Measurements from ENCODE around the gene CUX1. TPM values are rescaled to one million over a fixed set of nuclear protein-coding genes. Genes with fewer than 3 reads are reported as not detected.
A peak's percentile ranks its signal among the peaks of the same experiment; 100 is the strongest.

Gene CUX1
- total and polyA plus RNA-seq, 2 of the 13 experiments (the other 11 are each of a cell fraction or from before 2014, with no cell fraction given): 13.7 to 14.9 TPM

DNA sequence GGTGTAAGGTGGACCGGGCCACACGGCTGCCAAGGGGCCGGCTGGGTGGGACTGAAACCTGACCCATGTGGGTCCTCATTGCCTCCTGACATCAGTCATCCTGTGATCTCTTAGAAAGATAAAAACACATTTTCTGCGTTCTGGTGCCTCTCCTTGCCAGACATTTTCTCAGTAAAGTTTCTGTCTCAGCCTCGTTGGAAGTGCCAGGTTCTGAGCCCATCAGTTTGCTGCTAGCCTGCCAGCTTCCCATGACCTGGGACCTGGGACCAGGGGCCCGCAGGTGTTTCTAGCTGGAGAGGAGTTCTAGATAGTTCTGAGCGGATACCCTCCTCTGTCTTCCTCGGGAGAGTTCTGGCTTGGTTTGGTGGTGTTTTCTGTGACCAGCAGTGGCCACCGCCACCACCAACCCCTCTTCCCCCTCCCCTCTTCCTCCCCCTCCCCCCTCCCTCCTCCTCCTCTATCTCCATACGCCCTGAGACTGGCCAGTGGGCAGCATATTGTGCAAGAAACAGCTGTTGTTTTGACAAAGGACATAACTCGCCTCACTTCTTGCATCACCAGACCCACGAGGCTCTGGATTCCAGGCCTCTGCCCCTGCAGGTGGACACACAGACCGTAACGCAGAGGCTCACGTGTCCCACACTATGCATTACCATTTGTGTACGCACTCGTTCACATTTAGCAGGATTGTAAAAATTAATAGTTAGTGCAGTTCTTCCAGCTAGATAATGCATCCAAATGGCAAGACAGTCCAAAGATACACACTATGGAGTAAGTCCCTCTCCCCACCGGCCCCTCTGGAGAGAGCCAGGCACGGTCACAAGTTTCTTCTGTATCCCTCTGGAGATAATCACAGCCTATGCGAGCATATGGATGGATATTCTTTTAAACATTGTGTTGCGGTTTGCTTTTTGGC lies 94.6 kb downstream of the CUX1 start (continued):
- TF ChIP-seq, protein P1, sequence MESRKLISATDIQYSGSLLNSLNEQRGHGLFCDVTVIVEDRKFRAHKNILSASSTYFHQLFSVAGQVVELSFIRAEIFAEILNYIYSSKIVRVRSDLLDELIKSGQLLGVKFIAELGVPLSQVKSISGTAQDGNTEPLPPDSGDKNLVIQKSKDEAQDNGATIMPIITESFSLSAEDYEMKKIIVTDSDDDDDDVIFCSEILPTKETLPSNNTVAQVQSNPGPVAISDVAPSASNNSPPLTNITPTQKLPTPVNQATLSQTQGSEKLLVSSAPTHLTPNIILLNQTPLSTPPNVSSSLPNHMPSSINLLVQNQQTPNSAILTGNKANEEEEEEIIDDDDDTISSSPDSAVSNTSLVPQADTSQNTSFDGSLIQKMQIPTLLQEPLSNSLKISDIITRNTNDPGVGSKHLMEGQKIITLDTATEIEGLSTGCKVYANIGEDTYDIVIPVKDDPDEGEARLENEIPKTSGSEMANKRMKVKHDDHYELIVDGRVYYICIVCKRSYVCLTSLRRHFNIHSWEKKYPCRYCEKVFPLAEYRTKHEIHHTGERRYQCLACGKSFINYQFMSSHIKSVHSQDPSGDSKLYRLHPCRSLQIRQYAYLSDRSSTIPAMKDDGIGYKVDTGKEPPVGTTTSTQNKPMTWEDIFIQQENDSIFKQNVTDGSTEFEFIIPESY (CRISPR knock-in tag; IDR thresholded peaks at IDR 0.05): peak; percentile 95
- TF ChIP-seq RARA (CRISPR knock-in tag; IDR thresholded peaks at IDR 0.05) (0 out of 2 replicates have a peak, but pooled peaks have one; percentile 35), TOE1 (CRISPR knock-in tag; IDR thresholded peaks at IDR 0.05) (no peak), POLR2G (IDR thresholded peaks at IDR 0.05; ENCODE audit: low read depth, low read length) (no peak), SOX6 (IDR thresholded peaks at IDR 0.05) (no peak), SOX6 (CRISPR knock-in tag; IDR thresholded peaks at IDR 0.05) (peak; percentile 68), KLF16 (CRISPR knock-in tag; IDR thresholded peaks at IDR 0.05) (peak in 1 of 2 experiments; percentile 45; a peak in 1 of 4 replicates), ZBTB37 (CRISPR knock-in tag; IDR thresholded peaks at IDR 0.05) (no peak), KDM2A (CRISPR knock-in tag; IDR thresholded peaks at IDR 0.05; ENCODE audit: borderline replicate concordance, low read depth) (0 out of 2 replicates have a peak, but pooled peaks have one; percentile 19), PAF1 (CRISPR knock-in tag; IDR thresholded peaks at IDR 0.05) (no peak), SOX5 (CRISPR knock-in tag; IDR thresholded peaks at IDR 0.05; ENCODE audit: borderline replicate concordance) (peak; percentile 69; the same call in 1 of the 2 replicates), TEAD3 (CRISPR knock-in tag; optimal IDR thresholded peaks at IDR 0.05; ENCODE audit: borderline replicate concordance) (peak; percentile 63), ZNF629 (CRISPR knock-in tag; conservative IDR thresholded peaks at IDR 0.05) (no peak)
- TF ChIP-seq, protein P2, sequence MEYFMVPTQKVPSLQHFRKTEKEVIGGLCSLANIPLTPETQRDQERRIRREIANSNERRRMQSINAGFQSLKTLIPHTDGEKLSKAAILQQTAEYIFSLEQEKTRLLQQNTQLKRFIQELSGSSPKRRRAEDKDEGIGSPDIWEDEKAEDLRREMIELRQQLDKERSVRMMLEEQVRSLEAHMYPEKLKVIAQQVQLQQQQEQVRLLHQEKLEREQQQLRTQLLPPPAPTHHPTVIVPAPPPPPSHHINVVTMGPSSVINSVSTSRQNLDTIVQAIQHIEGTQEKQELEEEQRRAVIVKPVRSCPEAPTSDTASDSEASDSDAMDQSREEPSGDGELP (IDR thresholded peaks at IDR 0.05; ENCODE audit: borderline replicate concordance, low read depth): peak; percentile 89
- TF ChIP-seq, protein P3, sequence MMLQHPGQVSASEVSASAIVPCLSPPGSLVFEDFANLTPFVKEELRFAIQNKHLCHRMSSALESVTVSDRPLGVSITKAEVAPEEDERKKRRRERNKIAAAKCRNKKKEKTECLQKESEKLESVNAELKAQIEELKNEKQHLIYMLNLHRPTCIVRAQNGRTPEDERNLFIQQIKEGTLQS (CRISPR knock-in tag; IDR thresholded peaks at IDR 0.05): peak; percentile 71; the same call in 1 of the 2 replicates
- TF ChIP-seq, protein P4, sequence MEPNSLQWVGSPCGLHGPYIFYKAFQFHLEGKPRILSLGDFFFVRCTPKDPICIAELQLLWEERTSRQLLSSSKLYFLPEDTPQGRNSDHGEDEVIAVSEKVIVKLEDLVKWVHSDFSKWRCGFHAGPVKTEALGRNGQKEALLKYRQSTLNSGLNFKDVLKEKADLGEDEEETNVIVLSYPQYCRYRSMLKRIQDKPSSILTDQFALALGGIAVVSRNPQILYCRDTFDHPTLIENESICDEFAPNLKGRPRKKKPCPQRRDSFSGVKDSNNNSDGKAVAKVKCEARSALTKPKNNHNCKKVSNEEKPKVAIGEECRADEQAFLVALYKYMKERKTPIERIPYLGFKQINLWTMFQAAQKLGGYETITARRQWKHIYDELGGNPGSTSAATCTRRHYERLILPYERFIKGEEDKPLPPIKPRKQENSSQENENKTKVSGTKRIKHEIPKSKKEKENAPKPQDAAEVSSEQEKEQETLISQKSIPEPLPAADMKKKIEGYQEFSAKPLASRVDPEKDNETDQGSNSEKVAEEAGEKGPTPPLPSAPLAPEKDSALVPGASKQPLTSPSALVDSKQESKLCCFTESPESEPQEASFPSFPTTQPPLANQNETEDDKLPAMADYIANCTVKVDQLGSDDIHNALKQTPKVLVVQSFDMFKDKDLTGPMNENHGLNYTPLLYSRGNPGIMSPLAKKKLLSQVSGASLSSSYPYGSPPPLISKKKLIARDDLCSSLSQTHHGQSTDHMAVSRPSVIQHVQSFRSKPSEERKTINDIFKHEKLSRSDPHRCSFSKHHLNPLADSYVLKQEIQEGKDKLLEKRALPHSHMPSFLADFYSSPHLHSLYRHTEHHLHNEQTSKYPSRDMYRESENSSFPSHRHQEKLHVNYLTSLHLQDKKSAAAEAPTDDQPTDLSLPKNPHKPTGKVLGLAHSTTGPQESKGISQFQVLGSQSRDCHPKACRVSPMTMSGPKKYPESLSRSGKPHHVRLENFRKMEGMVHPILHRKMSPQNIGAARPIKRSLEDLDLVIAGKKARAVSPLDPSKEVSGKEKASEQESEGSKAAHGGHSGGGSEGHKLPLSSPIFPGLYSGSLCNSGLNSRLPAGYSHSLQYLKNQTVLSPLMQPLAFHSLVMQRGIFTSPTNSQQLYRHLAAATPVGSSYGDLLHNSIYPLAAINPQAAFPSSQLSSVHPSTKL (CRISPR knock-in tag; IDR thresholded peaks at IDR 0.05): peak; percentile 44; the same call in 1 of the 2 replicates
